Memory B cell (primary cell): Measurements from ENCODE around the gene DRC3.

ENCODE experiments used
- ATAC-seq: fragments of 150-1000 bp; cut with Tn5 transposase; 2 replicates; pipeline ENCODE4 v1.10.0; 2021; ENCODE audit warnings: low read depth, mild to moderate bottlenecking, moderate library complexity
- DNase-seq, 2 donors: peaks; one replicate each; pipeline ENCODE4 v3.0.0; 2022; ENCODE audit warnings: low spot score in 2 of 2
- H3K27ac Mint-ChIP-seq: one replicate; pipeline ENCODE4 v1.8.0; 2022; ENCODE audit warnings: mild to moderate bottlenecking, moderate library complexity, mixed read lengths
- H3K27me3 Mint-ChIP-seq: one replicate; pipeline ENCODE4 v1.8.0; 2022; ENCODE audit warnings: mixed read lengths
- H3K36me3 Mint-ChIP-seq: one replicate; pipeline ENCODE4 v1.8.0; 2022; ENCODE audit warnings: mild to moderate bottlenecking, mixed read lengths
- H3K4me1 Mint-ChIP-seq: one replicate; pipeline ENCODE4 v1.8.0; 2022; ENCODE audit warnings: mixed read lengths
- H3K4me3 Mint-ChIP-seq: one replicate; pipeline ENCODE4 v1.8.0; 2022; ENCODE audit warnings: mild to moderate bottlenecking, moderate library complexity, mixed read lengths
- H3K9me3 Mint-ChIP-seq: one replicate; pipeline ENCODE4 v1.8.0; 2022; ENCODE audit warnings: mixed read lengths

Gene DRC3

GRCh38 chr17:18000030-18000408 is 27.4 kb downstream of the DRC3 start:
- DNase-seq = no peak
- ATAC-seq = no peak
- Mint-ChIP-seq H3K9me3 (no peaks in the 10 kb centered on the region), H3K4me1 (peaks cover 3% of the 10 kb centered on the region), H3K36me3 (no peaks in the 10 kb centered on the region), H3K4me3 (no peak overlapping the region), H3K27ac (no peak overlapping the region), H3K27me3 (no peaks in the 10 kb centered on the region)

GRCh38 chr17:18002171-18002570 is 29.5 kb downstream of the DRC3 start:
- peaks cover 3% of the 10 kb centered on the region for H3K4me1 Mint-ChIP-seq
- H3K9me3 Mint-ChIP-seq = no peaks in the 10 kb centered on the region
- no peak for ATAC-seq
- H3K27ac Mint-ChIP-seq = no peak overlapping the region
- H3K4me3 Mint-ChIP-seq = no peak overlapping the region
- H3K36me3 Mint-ChIP-seq = peaks cover 9% of the 10 kb centered on the region
- DNase-seq = no peak
- H3K27me3 Mint-ChIP-seq = no peaks in the 10 kb centered on the region

- Mint-ChIP-seq H3K27me3 (no peaks in the 10 kb centered on the region), H3K9me3 (no peaks in the 10 kb centered on the region), H3K4me3 (no peak overlapping the region), H3K4me1 (peaks cover 3% of the 10 kb centered on the region), H3K36me3 (peaks cover 13% of the 10 kb centered on the region), H3K27ac (no peak overlapping the region)
- ATAC-seq (no peak), DNase-seq (no peak)
Observed at GRCh38 chr17:18004345-18004744, 31.7 kb downstream of the DRC3 start.

- no peaks in the 10 kb centered on the region for H3K27me3 Mint-ChIP-seq
- no peak overlapping the region for H3K4me3 Mint-ChIP-seq
- no peak overlapping the region for H3K27ac Mint-ChIP-seq
- ATAC-seq (no peak), DNase-seq (no peak)
- H3K9me3 Mint-ChIP-seq = no peaks in the 10 kb centered on the region
- peaks cover 18% of the 10 kb centered on the region for H3K36me3 Mint-ChIP-seq
- peaks cover 3% of the 10 kb centered on the region for H3K4me1 Mint-ChIP-seq
Observed at GRCh38 chr17:18004884-18005305, 32.2 kb downstream of the DRC3 start.

GRCh38 chr17:18005496-18005895 is 32.8 kb downstream of the DRC3 start:
- H3K27ac Mint-ChIP-seq = peak overlapping the region; percentile 77
- H3K4me3 Mint-ChIP-seq = no peak overlapping the region
- no peaks in the 10 kb centered on the region for H3K9me3 Mint-ChIP-seq
- DNase-seq (no peak), ATAC-seq (no peak)
- peaks cover 22% of the 10 kb centered on the region for H3K36me3 Mint-ChIP-seq
- H3K4me1 Mint-ChIP-seq = peaks cover 3% of the 10 kb centered on the region
- H3K27me3 Mint-ChIP-seq = no peaks in the 10 kb centered on the region

GRCh38 chr17:18006495-18007239 is 34.0 kb downstream of the DRC3 start:
- Mint-ChIP-seq H3K27me3 (no peaks in the 10 kb centered on the region), H3K4me3 (no peak overlapping the region), H3K4me1 (peaks cover 3% of the 10 kb centered on the region), H3K27ac (no peak overlapping the region), H3K36me3 (peaks cover 25% of the 10 kb centered on the region), H3K9me3 (no peaks in the 10 kb centered on the region)
- ATAC-seq (no peak), DNase-seq (no peak)

- no peak for ATAC-seq
- H3K4me3 Mint-ChIP-seq = no peak overlapping the region
- H3K36me3 Mint-ChIP-seq = peaks cover 36% of the 10 kb centered on the region
Observed at GRCh38 chr17:18008496-18009268, 36.0 kb downstream of the DRC3 start.

GRCh38 chr17:18009609-18010420 is 37.2 kb downstream of the DRC3 start:
- no peaks in the 10 kb centered on the region for H3K27me3 Mint-ChIP-seq
- ATAC-seq (no peak), DNase-seq (no peak)
- no peak overlapping the region for H3K27ac Mint-ChIP-seq
- H3K4me1 Mint-ChIP-seq = no peaks in the 10 kb centered on the region
- no peak overlapping the region for H3K4me3 Mint-ChIP-seq
- H3K36me3 Mint-ChIP-seq = peaks cover 36% of the 10 kb centered on the region
- no peaks in the 10 kb centered on the region for H3K9me3 Mint-ChIP-seq

More at GRCh38 chr17:18008496-18009268, 36.0 kb downstream of the DRC3 start:
- H3K27ac Mint-ChIP-seq = no peak overlapping the region
- no peaks in the 10 kb centered on the region for H3K9me3 Mint-ChIP-seq
- no peaks in the 10 kb centered on the region for H3K27me3 Mint-ChIP-seq
- H3K4me1 Mint-ChIP-seq = no peaks in the 10 kb centered on the region
- no peak for DNase-seq

GRCh38 chr17:18011286-18011685 is 38.6 kb downstream of the DRC3 start:
- no peak for DNase-seq
- no peak overlapping the region for H3K27ac Mint-ChIP-seq
- no peaks in the 10 kb centered on the region for H3K27me3 Mint-ChIP-seq
- no peak for ATAC-seq
- H3K4me1 Mint-ChIP-seq = no peaks in the 10 kb centered on the region
- no peak overlapping the region for H3K4me3 Mint-ChIP-seq
- H3K9me3 Mint-ChIP-seq = no peaks in the 10 kb centered on the region
- peaks cover 36% of the 10 kb centered on the region for H3K36me3 Mint-ChIP-seq

- DNase-seq (no peak), ATAC-seq (no peak)
- Mint-ChIP-seq H3K36me3 (peaks cover 29% of the 10 kb centered on the region), H3K9me3 (no peaks in the 10 kb centered on the region), H3K27ac (no peak overlapping the region), H3K4me1 (no peaks in the 10 kb centered on the region), H3K4me3 (no peak overlapping the region), H3K27me3 (no peaks in the 10 kb centered on the region)
Observed at GRCh38 chr17:18014006-18014405, 41.3 kb downstream of the DRC3 start.

GRCh38 chr17:18015593-18015992 is 42.9 kb downstream of the DRC3 start:
- no peak overlapping the region for H3K4me3 Mint-ChIP-seq
- H3K27ac Mint-ChIP-seq = no peak overlapping the region
- H3K4me1 Mint-ChIP-seq = no peaks in the 10 kb centered on the region
- no peaks in the 10 kb centered on the region for H3K27me3 Mint-ChIP-seq
- peaks cover 20% of the 10 kb centered on the region for H3K36me3 Mint-ChIP-seq
- no peaks in the 10 kb centered on the region for H3K9me3 Mint-ChIP-seq
- no peak for ATAC-seq
- no peak for DNase-seq

- H3K36me3 Mint-ChIP-seq = peaks cover 17% of the 10 kb centered on the region
- no peaks in the 10 kb centered on the region for H3K9me3 Mint-ChIP-seq
- ATAC-seq (no peak), DNase-seq (no peak)
- H3K4me1 Mint-ChIP-seq = no peaks in the 10 kb centered on the region
- H3K27ac Mint-ChIP-seq = no peak overlapping the region
- H3K27me3 Mint-ChIP-seq = no peaks in the 10 kb centered on the region
- H3K4me3 Mint-ChIP-seq = no peak overlapping the region
Observed at GRCh38 chr17:18016426-18016825, 43.8 kb downstream of the DRC3 start.

GRCh38 chr17:18017958-18018357 is 45.3 kb downstream of the DRC3 start:
- ATAC-seq (no peak), DNase-seq (no peak)
- no peaks in the 10 kb centered on the region for H3K9me3 Mint-ChIP-seq
- H3K27ac Mint-ChIP-seq = no peak overlapping the region
- no peaks in the 10 kb centered on the region for H3K27me3 Mint-ChIP-seq
- no peaks in the 10 kb centered on the region for H3K4me1 Mint-ChIP-seq
- H3K36me3 Mint-ChIP-seq = peaks cover 12% of the 10 kb centered on the region
- H3K4me3 Mint-ChIP-seq = no peak overlapping the region

- Mint-ChIP-seq H3K36me3 (peaks cover 7% of the 10 kb centered on the region), H3K9me3 (no peaks in the 10 kb centered on the region), H3K27ac (no peak overlapping the region), H3K4me3 (no peak overlapping the region), H3K27me3 (no peaks in the 10 kb centered on the region), H3K4me1 (no peaks in the 10 kb centered on the region)
- DNase-seq (no peak), ATAC-seq (no peak)
Observed at GRCh38 chr17:18018411-18018921, 45.8 kb downstream of the DRC3 start.
